ENCODE results near the gene ADCY4. TPM values are rescaled to one million over a fixed set of nuclear protein-coding genes. Genes with fewer than 3 reads are reported as not detected.
"Not testable (repeated sequence)": the region's sequence is repeated elsewhere in the genome, so short reads cannot be mapped to it uniquely, and the experiment has no call there.

Gene ADCY4
- total and polyA plus RNA-seq, 3 donors from 2014 or later: 10.0 to 23.1 (median 13.9) TPM

GRCh38 chr14:24377126-24377525, 42.3 kb upstream of the ADCY4 start:
- H3K9me3 ChIP-seq: no peaks in the 10 kb centered on the region
- H3K4me3 ChIP-seq: no peak overlapping the region
- no peaks in the 10 kb centered on the region for H3K36me3 ChIP-seq (ENCODE audit: low read depth, missing control alignments)
- H3K27ac ChIP-seq: no peak overlapping the region
- 81 to 94% methylated on average over 7 of the region's 7 CpGs for WGBS, 2 donors
- H3K4me1 ChIP-seq: peaks cover 10% of the 10 kb centered on the region
- TF ChIP-seq, protein P1, sequence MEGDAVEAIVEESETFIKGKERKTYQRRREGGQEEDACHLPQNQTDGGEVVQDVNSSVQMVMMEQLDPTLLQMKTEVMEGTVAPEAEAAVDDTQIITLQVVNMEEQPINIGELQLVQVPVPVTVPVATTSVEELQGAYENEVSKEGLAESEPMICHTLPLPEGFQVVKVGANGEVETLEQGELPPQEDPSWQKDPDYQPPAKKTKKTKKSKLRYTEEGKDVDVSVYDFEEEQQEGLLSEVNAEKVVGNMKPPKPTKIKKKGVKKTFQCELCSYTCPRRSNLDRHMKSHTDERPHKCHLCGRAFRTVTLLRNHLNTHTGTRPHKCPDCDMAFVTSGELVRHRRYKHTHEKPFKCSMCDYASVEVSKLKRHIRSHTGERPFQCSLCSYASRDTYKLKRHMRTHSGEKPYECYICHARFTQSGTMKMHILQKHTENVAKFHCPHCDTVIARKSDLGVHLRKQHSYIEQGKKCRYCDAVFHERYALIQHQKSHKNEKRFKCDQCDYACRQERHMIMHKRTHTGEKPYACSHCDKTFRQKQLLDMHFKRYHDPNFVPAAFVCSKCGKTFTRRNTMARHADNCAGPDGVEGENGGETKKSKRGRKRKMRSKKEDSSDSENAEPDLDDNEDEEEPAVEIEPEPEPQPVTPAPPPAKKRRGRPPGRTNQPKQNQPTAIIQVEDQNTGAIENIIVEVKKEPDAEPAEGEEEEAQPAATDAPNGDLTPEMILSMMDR (IDR thresholded peaks at IDR 0.05): no peak
- DNase-seq: no peak
- H3K27me3 ChIP-seq: no peaks in the 10 kb centered on the region
- intact Hi-C loops (cut with DNase I; ENCODE audit: low total_unique reads): no loop called here

DNA sequence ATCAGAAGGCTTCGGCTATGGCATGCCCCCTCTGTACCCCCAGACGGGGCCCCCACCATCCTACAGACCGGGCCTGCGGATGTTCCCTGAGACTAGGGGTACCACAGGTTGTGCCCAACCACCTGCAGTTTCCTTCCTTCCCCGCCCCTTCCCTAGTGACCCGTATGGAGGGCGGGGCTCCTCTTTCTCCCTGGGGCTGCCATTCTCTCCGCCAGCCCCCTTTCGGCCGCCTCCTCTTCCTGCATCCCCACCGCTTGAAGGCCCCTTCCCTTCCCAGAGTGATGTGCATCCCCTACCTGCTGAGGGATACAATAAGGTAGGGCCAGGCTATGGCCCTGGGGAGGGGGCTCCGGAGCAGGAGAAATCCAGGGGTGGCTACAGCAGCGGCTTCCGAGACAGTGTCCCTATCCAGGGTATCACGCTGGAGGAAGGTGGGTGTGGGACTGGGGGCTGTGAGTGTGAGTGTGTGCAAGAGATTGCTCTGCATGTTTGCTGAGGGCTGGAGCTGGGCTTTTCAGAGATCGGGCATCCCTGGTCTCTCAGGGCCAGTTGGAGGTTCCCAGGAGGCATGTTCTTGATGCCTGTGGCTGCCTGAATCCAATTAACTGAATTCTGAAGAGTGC, 41.7 kb upstream of the ADCY4 start:
- Histone ChIP-seq H3K4me3 (no peak overlapping the region), H3K27me3 (no peaks in the 10 kb centered on the region), H3K9me3 (no peaks in the 10 kb centered on the region), H3K36me3 (ENCODE audit: low read depth, missing control alignments) (no peaks in the 10 kb centered on the region), H3K4me1 (peaks cover 4% of the 10 kb centered on the region), H3K27ac (no peak overlapping the region)
- TF ChIP-seq, protein P1 (IDR thresholded peaks at IDR 0.05): no peak
- no peak for TF ChIP-seq POLR2A (IDR thresholded peaks at IDR 0.05)
- no peak for DNase-seq
- WGBS, 2 donors: 81 to 89% methylated on average over 15 to 16 of the region's 16 CpGs
- intact Hi-C loops (cut with DNase I; ENCODE audit: low total_unique reads): no loop called here

GRCh38 chr14:24372701-24373416, 38.0 kb upstream of the ADCY4 start:
- Histone ChIP-seq H3K9me3 (no peaks in the 10 kb centered on the region), H3K4me1 (no peaks in the 10 kb centered on the region), H3K4me3 (no peak overlapping the region), H3K27ac (no peak overlapping the region), H3K36me3 (ENCODE audit: low read depth, missing control alignments) (no peaks in the 10 kb centered on the region), H3K27me3 (no peaks in the 10 kb centered on the region)
- intact Hi-C loops (cut with DNase I; ENCODE audit: low total_unique reads): no loop called here
- TF ChIP-seq, protein P1 (IDR thresholded peaks at IDR 0.05): no peak
- no peak for TF ChIP-seq POLR2A (IDR thresholded peaks at IDR 0.05)
- WGBS, 2 donors: 87 to 89% methylated on average over 11 to 12 of the region's 12 CpGs
- no peak for DNase-seq

DNA sequence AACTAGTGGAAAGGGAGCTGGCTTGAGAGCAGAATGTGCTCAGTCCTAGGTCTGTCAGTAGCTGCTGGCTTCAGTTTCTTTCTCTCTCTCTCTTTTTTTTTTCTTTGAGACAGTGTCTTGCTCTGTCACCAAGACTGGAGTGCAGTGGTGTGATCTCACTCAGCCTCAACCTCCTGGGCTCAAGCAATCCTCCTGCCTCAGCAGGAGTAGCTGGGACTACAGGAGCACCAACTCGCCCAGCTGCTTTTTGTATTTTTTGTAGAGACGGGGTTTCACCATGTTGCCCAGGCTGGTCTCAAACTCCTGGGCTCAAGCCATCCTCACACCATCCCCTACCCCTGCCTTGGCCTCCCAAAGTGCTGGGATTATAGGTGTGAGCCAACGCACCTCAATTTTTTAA, 36.7 kb upstream of the ADCY4 start:
- H3K27ac ChIP-seq; H3K36me3 ChIP-seq (ENCODE audit: low read depth, missing control alignments); H3K27me3 ChIP-seq; H3K4me1 ChIP-seq; H3K4me3 ChIP-seq; intact Hi-C loops (cut with DNase I; ENCODE audit: low total_unique reads); DNase-seq; H3K9me3 ChIP-seq: not testable (repeated sequence)
- 92 to 95% methylated on average over 3 of the region's 3 CpGs for WGBS, 2 donors

DNA sequence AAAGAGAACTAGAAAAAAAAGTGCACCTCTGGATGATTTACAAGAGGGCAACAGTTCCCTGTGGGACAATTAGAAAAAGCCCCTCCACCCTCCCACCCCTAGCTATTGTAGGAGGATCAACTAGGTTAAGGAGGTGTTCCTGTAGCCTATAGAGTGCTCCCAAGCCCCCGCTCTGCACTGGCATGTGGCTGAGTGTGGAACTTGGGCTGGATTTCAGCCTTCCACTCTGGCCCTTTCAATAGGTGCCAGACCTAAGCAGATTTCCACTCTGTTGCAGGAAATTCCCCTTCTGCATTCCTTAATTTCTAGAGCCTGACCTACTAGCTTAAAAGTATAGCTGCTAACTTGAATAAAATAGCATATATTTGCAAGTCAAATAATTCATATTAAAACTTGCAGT, 35.9 kb upstream of the ADCY4 start:
- Histone ChIP-seq H3K27me3 (no peaks in the 10 kb centered on the region), H3K9me3 (no peaks in the 10 kb centered on the region), H3K27ac (no peak overlapping the region), H3K4me3 (no peak overlapping the region), H3K4me1 (peaks cover 10% of the 10 kb centered on the region), H3K36me3 (ENCODE audit: low read depth, missing control alignments) (no peaks in the 10 kb centered on the region)
- DNase-seq: no peak
- no peak for TF ChIP-seq POLR2A (IDR thresholded peaks at IDR 0.05)
- TF ChIP-seq, protein P1 (IDR thresholded peaks at IDR 0.05): no peak
- 75 to 94% methylated on average over 1 of the region's 1 CpG for WGBS, 2 donors
- intact Hi-C loops (cut with DNase I; ENCODE audit: low total_unique reads): no loop called here

Measured in testis (tissue), 3 donors.